NCI-H2171 (cell line): ENCODE results near the gene TENM4.
"Not testable (repeated sequence)": the region's sequence is repeated elsewhere in the genome, so short reads cannot be mapped to it uniquely, and the experiment has no call there.

Experiments used
- DNase-seq: peaks from one replicate; lab custom pipeline; 2025; lab: John Stamatoyannopoulos, UW

TENM4 gene

DNA sequence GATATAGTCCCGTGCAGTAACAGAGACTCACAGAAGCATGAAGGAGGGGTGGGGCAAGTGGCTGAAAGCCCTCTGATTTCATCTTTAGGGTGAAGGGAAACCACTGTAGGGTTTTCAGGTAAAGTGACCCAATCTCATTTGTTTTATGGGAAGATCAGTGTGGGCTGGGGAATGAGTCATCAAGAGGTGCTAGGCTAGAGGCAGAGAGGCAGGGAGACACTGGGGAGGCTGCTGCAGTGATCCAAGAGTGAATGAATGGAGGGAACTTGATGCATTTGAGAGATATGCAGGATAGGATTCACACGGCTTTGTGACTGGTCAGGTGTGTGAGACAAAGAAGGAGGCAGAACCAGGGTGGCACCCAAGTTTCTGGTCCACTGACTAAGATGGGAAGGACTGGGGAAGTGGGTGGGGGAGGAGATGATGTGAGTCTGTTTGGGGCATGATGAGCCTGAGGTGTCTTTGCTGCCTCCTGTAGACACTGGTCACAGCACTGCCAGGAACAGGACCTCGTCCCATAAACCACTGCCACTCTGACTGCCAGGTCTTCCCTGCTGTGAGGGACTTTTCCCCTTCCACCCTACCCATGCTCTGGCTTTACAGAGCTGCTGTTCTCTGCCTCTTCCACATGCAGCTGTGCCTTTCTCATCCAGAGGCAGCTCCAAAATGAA is 239.0 kb downstream of the TENM4 start:
- no peak for DNase-seq

DNA sequence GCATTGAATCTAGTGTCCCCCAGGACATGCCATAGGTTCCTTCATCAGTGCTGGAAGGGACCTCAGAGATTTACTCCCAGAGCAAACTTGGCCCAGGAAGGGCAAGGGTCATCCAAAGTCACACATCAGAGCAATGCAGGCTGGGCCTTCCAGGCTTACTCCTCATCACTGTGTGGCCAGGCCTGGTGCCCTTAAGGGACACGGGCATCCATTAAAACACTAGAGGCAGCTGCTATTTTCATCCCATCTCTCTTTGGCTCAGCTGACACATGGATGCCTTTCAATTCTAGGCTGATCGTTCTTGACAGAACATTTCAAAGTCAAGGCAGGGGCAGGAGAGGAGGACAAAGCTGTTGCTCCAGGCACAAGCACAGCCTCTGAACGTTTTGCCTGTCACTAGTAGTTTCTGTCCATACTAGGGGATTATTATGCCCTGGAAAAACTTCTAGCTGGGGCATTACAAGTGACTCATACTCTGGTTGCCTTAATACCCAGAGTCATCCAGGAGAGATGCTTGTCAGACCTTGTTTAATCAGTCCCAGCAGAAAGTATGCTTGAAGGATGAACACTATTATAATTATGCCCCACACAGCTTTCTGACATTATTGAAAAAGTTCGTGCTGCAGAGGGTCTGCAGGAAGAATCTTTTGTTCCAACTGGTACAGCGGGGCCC is 240.3 kb downstream of the TENM4 start:
- DNase-seq = no peak

DNA sequence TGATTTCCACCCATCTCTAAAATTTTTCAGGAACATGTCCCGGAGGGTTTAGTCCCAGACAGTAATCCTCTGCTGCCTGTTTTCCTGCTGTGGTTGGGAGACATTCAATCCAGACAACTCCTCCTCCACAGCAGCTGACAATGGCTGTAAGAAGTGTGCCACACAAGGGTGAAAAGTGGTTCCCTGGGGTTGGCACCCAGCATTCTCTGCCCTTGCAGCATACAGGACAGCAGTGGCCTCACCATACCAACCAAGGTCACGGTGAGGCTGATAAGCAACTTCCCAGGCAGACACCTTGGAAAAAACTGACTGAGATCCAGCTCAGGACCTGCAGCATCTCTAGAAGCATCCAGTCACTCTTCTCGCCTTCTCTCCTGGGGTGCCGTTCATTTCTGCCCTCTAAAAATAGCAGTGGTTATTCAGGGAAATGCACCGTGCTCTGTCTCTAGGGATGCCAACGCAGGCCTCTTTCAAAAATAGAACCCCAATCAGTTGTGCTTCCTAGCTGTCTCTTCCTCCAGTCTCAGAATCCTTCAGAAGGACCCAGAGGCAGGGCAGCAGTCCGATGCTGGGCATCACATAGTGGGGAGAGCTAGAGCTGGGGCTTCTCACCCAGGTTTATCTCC is 241.0 kb downstream of the TENM4 start:
- DNase-seq = no peak

DNA sequence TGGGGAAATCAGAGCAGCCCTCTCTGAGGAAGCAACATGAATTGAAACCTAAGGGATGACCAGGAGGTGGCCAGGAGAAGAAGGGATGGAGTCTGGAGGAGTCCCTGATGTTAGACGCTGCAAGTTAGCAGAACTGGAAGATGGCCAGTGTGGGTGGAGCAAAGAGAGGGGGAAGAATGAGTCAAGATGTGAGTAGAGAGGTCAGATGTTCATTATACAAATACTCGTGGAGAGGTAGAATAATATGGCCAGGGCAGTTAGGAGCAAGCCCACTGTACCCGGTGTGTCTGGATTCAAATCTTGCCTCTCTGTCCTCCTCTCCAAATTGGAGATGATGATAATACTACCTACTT is 242.0 kb downstream of the TENM4 start:
- DNase-seq = no peak

DNA sequence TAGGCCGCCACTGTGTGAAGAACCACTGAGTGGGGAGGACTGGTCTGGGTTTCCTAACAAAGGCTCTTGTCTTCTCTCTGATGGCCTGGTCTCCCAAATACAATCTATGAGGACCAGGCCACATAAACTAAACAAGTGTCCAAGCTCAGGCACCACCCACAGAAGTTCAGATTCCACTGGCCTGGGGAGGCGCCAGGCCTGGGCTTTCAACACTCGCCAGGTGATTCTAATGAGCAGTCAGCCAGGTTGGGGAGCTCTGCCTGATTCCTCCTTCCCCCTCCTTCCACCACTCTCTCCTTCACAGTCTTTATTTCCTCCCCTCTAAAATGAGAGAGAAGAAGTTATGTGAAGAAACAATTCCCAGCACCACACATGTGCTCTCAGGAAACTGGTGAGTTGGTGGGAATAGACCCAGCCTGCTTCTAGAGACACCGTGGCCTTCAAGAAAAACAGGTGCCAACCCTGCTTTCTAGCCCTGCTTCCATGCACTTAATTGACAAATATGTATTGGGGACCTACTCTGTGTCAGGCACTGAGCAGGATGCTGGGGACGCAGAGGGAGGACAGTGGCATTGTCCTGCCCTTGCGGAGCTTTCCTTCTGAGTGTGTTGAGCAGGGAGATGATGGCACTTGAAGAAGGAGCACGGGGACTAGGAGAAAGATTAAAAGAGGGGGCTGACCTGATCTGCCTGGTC is 242.5 kb downstream of the TENM4 start:
- DNase-seq = no peak

DNA sequence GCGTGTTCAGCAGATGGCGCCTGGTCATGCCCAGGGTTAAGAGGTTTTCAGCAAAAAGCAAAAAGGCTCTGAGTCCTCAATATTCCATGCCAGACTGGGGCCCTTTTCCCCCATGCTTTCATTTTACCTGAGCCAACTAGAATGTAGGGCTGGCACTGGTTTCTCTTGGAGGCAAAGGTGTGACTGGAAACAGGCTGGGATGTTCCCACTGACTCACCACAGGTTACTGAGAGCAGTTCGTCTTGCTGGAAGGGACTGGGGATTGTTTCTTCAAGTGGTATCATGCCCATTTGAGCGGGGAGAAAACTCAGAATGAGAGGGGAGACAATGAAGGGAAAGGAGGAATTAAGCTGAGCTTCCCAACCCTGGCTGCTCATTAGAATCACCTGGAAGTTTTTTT is 243.9 kb downstream of the TENM4 start:
- DNase-seq = no peak

DNA sequence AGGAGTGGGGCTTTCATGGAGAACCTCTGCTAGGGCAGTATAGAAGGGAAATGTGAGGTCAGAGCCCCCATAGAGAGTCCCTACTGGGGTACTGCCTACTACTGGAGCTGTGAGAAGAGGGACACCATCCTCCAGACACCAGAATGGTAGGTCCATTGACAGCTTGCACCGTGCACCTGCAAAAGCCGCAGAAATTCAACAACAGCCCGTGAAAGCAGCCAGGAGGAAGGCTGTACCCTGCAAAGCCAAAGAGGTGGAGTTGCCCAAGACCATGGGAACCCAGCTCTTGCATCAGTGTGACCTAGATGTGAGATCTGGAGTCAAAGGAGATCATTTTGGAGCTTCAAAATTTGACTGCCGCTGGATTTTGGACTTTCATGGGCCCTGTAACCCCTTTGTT is 245.6 kb downstream of the TENM4 start:
- no peak for DNase-seq

DNA sequence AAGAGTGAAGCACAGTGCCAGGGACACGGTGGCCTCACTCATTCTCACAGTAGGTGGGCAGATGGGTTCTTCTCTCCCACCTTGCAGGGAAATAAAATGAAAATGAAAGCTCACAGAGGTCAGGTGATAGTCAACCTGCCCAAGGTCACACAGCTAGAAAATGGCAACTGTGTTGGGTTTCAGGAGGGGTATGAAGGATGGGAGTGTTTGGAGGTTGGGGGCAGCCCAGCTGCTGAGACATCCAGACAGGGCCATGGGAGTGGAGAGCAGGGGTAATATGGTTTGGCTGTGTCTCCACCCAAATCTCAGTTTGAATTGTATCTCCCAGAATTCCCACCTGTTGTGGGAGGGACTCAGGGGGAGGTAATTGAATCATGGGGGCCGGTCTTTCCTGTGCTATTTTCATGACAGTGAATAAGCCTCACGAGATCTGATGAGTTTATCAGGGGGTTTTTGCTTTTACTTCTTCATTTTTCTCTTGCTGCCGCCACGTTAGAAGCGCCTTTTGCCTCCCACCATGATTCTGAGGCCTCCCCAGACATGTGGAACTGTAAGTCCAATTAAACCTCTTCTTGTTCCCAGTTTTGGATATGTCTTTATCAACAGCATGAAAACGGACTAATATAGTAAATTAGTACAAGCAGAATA is 247.0 kb downstream of the TENM4 start:
- DNase-seq = no peak

DNA sequence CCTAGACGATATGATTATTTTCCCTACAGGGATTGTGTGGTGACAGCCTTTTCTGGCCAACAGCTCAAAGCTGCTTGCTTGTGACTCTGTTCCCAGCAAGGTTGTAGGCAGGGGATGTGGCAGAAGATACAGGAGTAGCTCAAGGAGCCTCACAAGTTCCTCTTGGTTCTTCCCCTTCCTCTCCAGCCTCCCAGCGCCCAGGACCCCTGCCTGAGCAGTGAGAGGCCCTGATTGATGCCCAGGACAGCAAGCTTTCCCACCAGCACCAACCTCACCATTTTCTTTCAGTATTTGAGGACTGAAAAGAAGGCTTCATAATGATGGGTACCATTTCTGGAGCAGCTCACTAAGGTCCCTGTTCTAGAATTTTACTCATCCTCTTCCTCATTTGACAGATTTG is 248.0 kb downstream of the TENM4 start:
- DNase-seq = no peak

DNA sequence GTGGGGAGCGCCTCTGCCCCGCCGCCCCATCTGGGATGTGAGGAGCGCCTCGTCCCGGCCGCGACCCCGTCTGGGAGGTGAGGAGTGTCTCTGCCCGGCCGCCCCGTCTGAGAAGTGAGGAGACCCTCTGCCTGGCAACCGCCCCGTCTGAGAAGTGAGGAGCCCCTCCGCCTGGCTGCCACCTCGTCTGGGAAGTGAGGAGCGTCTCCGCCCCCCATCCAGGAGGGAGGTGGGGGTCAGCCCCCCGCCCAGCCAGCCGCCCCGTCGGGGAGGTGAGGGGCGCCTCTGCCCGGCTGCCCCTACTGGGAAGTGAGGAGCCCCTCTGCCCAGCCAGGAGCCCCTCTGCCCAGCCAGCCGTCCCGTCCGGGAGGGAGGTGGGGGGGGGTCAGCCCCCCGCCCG is 249.1 kb downstream of the TENM4 start:
- not testable (repeated sequence) for DNase-seq

DNA sequence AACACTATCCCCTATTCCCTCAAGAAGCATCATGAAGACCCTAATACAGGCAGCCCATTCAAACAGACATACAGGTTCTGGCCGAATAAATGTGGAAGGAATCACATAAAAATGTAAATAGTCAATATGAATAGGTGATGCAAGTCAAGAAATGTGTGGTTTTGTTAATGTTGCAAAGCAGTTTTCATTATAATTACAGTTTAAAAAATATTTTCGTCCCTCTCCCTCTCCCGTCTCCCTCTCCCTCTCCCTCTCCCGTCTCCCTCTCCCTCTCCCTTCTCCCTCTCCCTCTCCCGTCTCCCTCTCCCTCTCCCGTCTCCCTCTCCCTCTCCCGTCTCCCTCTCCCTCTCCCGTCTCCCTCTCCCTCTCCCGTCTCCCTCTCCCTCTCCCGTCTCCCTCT is 250.3 kb downstream of the TENM4 start:
- not testable (repeated sequence) for DNase-seq

DNA sequence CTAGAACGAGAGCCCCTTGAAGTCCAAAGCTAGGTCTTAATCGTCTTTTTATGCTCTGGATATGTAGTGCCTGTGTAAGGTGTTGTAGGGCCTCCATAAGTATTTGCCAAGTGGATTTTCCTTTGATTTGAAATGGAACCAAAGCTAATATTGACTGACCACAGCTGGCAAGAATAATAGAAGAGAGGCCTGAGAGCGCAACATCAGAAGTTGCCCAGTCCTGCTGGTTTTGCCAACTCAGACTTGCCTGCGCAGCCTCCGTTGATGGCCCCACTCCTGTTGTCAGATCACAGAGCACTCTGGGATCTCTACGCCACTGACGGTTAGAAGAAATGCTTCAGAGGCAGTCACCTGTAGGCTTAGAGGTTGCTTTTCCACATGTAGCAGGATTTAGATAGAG is 251.2 kb downstream of the TENM4 start:
- no peak for DNase-seq

DNA sequence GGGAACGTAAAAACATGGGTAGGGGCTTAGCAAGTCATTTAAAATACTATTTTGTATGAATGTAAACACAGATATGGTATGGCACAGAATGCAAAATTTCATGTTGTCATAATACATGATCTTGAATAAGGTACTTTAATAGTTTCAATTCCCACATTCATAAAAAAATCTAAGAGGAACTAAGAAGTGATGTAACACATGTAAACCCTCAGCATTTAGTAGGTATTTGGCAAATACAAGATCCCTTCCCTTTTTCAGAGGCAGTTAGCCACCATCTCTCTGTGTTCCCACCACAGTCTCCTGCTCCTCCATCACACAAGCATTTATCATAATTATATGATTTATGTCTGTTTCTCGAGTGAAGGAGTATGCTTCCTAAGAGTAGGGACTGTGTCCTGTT is 251.8 kb downstream of the TENM4 start:
- no peak for DNase-seq

DNA sequence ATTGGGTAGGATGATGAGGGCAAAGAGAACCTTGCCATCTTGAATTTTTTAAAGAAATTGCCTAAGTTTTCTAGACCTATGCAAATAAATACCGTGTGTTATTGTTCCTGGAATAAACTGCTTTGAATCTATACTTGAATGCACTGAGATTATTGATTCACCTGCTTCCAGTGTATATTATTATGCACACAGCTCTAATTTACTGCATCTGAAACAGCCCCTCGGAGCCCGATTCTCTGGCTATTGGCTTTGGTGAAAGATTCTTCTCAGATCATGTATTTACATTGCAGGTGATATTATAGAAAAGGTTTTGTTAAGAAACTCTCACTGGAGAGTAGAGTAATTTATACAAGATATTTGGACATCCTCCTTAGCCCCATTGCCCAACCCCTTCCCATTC is 254.2 kb downstream of the TENM4 start:
- no peak for DNase-seq

DNA sequence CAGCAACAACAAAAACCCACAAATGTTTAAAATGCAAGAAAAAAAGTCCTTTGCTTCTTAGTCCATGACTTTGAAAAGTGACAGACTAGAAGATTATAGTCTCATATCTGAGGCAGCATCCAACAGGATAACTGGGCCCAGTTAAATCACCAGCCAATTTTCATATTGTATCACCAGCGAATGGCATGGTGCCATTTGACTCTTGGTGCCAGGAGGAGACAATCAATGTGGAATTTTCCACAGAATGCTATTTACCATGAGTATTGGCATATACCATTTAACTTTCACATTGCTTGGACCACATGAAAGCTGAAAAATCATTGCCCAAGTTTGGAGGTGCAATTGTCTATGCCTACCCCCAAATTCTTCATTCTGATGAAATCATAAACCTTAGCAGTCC is 255.5 kb downstream of the TENM4 start:
- no peak for DNase-seq

DNA sequence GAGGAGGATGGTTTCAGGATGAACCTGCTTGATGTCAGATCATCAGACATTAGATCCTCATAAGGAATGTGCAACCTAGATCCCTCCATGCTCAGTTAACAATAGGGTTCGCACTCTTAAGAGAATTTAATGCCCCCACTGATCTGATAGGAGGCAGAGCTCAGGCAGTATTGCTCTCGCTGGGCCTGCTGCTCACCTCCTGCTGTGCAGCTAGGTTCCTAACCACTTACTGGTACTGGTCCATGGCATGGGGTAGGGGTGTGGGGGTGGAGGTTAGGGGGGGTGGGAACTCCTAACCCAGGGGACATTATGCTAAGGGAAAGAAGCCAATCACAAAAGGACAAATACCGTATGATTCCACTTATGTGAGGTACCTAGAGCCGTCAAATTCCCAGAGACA is 256.5 kb downstream of the TENM4 start:
- DNase-seq = no peak

DNA sequence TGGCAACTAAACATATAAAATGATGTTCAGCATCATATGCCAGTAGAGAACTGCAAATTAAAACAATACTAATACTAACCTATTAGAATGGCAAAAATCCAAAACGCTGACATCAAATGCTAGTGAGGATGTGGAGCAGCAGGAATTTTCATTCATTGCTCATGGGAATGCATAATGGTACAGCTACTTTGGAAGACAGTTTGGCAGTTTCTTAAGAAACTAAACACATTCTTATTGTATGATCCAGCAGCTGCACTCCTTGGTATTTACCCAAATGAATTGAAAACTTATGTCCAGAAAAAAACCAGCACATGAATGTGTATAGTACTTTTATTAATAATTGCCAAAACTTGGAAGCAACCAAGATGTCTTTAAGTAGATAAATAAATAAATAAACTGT is 258.0 kb downstream of the TENM4 start:
- DNase-seq = no peak

DNA sequence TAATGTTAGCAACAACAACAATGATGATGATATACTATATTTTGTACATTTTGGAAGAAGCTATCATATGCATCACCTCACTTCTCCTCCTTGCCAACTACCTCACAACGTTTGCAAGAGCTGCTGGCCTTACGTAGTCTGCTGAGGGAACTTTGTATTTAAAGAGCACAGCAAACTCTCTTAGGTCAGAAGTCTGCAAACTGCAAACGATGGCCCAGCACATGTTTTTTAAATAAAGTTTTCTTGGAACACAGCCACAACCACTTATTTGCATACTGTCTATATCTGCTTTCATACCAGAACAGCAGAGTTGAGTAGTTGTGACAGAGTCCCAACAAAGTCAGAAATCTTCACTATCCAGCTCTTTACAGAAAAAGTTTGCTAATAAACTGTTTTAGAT is 261.7 kb downstream of the TENM4 start:
- DNase-seq = no peak

DNA sequence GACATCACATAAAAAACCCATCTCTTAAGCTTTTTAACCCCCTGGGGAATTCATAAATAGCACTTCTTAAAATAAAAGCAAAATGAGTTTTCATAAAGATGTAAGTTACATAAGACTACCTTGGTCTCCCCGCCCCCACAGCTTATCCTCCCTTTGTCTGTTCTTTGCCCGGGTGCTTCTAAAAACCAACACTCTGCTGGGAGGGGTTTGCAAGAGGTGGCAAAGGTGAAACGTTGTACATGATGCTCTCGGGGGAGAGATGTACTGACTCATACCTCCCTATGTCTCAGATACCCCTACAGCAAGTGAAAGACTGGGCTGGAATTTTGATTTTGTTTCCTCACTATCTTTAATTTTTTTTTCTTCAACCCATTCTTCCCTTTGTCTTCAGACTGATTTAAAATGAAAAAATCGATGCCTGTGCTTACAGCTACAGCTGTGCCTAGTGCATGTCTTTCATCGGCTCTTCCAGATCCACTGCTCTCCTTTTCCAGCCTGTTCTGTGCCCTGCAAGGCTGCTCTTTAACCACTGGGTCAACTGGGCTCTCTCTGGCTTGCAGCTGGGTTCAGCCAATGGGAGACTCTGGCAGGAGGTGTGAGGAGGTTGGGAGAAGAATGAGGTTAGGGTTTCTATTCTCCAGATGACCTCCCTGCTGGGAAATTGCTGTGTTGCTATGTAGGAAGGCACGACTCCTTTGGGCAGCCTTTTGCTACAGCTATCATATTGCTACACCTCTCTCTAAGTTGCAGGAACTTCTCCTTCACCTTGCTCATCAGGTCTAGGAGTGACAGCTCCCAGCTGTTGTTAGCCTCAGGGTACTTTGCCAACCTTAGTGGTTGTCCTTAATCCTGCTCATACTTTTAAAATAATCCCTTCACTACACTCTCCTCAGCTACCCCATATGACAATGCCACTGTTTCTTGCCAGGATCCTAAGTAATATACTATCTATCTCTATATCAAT is 266.5 kb downstream of the TENM4 start:
- DNase-seq = no peak

DNA sequence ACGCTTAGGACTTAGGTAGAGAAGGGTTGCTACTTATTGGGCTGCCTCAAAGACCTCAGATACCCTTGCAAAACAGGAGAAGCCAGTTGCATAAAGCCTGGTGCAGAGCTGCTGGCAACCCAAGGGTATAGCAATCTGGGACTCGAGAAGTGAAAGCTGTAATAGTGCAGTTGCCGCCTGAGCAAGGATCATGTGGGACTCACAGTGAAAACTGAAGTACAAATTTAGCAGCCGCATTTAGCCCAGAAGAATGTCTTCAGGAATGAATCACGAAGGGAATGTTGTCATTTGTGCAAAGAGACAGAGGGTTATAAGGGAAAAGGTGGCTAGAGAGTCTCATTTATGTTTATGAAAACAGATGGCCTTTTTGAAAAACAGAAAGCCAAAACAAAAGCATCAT is 267.2 kb downstream of the TENM4 start:
- DNase-seq = no peak

DNA sequence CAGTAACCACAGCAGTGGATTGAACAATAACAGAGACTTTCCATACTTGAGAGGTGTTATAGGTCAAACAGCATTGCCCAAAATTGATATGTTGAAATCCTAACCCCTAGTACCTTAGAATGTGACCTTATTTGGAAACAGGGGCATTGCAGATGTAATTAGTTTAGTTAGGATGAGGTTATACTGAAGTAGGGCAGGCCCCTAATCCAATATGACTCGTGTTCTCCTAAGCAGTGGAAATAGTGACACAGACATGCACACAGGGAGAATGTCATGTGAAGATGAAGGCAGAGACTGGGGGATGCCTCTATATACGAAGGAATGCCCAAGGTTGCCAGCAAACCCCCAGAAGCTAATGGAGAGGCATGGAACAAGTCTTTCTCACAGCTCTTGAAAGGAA is 270.5 kb downstream of the TENM4 start:
- DNase-seq = no peak
